Kidney epithelial cell (primary cell): ENCODE results near the gene HIKESHI. TPM values are rescaled to one million over a fixed set of nuclear protein-coding genes. Genes with fewer than 3 reads are reported as not detected.

Experiments used
- DNase-seq: peaks from one replicate; pipeline ENCODE4 v3.0.0-alpha.2; 2010; ENCODE audit warnings: low read depth
- H3K27me3 ChIP-seq: 2 replicates; pipeline ENCODE4 v1.6.0; 2011; ENCODE audit warnings: low read length; ENCODE audit not compliant: control insufficient read depth, insufficient read depth
- H3K36me3 ChIP-seq: 2 replicates; pipeline ENCODE4 v1.5.1; 2011; ENCODE audit warnings: low read length; ENCODE audit not compliant: control insufficient read depth, insufficient read depth
- H3K4me3 ChIP-seq: 2 replicates; pipeline ENCODE4 v1.5.1; 2011; ENCODE audit warnings: low read depth, mild to moderate bottlenecking, control low read depth, low read length
- total RNA-seq: library from RNA; depleted of rRNA; stranded (reverse); fragments of >200 nt; gene quantifications from 2 replicates; pipeline ENCODE4 v1.2.3, GENCODE V29; 2015
- TF ChIP-seq, protein P1 (sequence below): IDR thresholded peaks from 2 replicates; pipeline ENCODE4 v1.5.1; 2011; ENCODE audit warnings: mild to moderate bottlenecking, moderate library complexity, low read length, control low read depth, inconsistent platforms; ENCODE audit not compliant: insufficient read depth, poor library complexity, severe bottlenecking

The HIKESHI gene
- total RNA-seq, 1 donor from 2014 or later: 34.6 TPM

DNA sequence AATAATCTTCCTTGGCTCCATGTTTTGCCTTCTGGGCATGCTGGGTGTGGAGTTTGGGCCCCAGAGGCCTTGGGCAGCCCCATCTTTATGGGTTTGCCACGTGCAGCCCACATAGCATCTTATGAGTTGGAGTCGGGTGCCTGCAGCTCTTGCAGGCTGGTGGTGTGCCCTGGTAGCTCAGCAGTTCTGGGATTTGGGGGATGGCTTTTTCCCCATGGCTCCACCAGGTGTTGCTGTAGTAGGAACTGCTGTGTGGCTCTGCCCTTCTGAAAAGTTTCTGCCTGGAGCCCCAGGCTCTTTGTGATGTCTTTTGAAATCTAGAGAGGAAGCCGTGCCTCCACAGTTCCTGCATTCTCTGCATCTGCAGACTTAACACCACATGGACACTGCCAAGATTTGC is 40.7 kb upstream of the HIKESHI start:
- no peaks in the 10 kb centered on the region for H3K27me3 ChIP-seq
- H3K36me3 ChIP-seq: no peaks in the 10 kb centered on the region
- TF ChIP-seq, protein P1, sequence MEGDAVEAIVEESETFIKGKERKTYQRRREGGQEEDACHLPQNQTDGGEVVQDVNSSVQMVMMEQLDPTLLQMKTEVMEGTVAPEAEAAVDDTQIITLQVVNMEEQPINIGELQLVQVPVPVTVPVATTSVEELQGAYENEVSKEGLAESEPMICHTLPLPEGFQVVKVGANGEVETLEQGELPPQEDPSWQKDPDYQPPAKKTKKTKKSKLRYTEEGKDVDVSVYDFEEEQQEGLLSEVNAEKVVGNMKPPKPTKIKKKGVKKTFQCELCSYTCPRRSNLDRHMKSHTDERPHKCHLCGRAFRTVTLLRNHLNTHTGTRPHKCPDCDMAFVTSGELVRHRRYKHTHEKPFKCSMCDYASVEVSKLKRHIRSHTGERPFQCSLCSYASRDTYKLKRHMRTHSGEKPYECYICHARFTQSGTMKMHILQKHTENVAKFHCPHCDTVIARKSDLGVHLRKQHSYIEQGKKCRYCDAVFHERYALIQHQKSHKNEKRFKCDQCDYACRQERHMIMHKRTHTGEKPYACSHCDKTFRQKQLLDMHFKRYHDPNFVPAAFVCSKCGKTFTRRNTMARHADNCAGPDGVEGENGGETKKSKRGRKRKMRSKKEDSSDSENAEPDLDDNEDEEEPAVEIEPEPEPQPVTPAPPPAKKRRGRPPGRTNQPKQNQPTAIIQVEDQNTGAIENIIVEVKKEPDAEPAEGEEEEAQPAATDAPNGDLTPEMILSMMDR: no peak
- DNase-seq: no peak
- H3K4me3 ChIP-seq: no peak overlapping the region

DNA sequence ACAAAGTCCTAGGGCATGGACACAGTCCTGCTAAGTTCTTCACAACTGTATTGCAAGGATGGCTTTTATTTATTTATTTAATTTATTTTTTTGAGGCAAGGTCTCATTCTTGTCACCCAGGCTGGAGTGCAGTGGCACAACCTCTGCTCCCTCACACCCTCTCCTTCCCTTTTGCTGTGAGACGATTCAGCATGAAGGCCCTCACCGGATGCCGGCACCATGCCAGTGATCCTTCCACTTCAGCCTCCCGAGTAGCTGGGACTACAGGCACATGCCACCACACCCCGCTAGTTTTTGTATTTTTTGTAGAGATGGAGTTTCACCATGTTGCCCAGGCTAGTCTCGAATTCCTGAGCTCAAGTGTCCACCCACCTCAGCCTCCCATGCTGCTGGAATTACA is 39.7 kb upstream of the HIKESHI start:
- Histone ChIP-seq H3K4me3 (no peak overlapping the region), H3K27me3 (no peaks in the 10 kb centered on the region), H3K36me3 (no peaks in the 10 kb centered on the region)
- TF ChIP-seq, protein P1: no peak
- DNase-seq: no peak

DNA sequence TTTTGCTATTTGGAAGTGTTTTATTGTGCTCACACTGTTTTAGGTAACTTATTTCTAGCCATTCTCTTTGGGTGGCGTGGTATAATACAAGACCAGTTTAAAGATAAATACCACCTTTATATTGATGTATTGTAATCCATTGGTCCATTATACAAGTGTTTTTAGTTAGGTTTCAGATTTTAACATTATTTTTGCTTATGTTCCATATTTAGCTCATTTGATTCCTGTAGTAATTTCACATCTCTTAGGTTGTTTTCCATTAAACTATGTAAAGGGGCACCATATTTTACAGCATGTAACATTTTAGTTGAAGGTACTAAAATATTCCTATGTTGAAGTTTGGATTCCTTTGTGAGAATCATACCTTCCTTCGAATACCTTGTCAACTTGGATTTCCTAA is 37.4 kb upstream of the HIKESHI start:
- no peak for DNase-seq
- no peak overlapping the region for H3K4me3 ChIP-seq
- H3K36me3 ChIP-seq: no peaks in the 10 kb centered on the region
- no peaks in the 10 kb centered on the region for H3K27me3 ChIP-seq
- TF ChIP-seq, protein P1: no peak

DNA sequence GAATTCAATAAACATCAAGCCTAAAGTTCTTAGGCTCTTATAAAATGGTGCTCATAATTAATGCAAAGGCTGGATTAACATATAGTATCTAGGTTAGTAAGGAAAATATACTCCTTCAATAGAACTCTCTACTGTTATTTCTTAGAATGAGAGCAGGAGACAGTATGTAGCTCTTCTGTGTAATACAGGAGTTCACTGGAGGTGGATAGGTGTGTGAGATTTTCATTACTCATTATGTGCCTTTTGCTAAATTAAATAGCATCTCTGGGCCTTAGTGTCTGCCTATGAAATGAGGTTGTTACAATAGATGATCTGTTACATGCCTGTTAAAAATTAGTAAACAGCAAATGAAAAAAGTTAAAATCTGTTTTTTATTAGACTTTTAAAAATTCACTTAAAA is 36.8 kb upstream of the HIKESHI start:
- no peak overlapping the region for H3K4me3 ChIP-seq
- no peak for DNase-seq
- H3K36me3 ChIP-seq: no peaks in the 10 kb centered on the region
- TF ChIP-seq, protein P1: no peak
- H3K27me3 ChIP-seq: no peaks in the 10 kb centered on the region

DNA sequence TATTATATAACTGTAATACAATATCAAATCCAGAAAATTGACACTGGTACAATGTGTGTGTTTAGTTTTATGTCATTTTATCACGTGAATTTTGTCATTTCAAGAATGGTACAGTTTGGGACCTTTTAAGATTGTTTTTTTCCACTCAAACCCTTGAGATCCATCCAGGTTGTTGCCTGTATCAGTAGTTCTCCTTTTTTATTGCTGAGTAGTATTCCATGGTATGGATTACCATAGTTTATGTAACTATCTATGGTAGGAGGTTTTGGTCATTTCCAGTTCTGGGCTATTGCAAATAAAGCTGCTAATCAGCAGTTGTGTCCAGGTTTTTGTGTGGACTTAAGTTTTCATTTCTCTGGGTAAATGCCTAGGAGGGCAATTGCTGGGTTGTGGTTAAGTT is 32.4 kb upstream of the HIKESHI start:
- Histone ChIP-seq H3K36me3 (no peaks in the 10 kb centered on the region), H3K27me3 (no peaks in the 10 kb centered on the region), H3K4me3 (no peak overlapping the region)
- TF ChIP-seq, protein P1: no peak
- no peak for DNase-seq

DNA sequence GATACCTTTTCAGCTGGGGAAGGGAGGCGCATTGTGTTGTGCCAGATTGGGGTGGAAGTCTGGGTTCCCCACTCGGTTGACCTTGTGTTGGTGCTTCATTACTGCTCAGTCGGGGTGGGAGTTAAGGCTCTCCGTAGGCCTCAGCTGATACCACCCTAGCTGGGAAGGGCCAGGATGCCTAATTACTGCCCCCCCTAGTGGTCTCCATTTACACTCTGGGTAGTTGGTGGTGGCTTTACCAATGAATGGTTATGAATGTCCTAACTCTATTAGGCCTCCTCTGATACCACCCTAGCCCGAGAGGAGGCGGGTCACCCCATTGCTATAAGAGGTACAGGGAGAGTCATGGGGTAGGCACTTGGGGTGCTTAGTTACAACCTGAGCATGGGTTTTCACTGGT is 27.5 kb upstream of the HIKESHI start:
- DNase-seq: no peak
- no peak overlapping the region for H3K4me3 ChIP-seq
- TF ChIP-seq, protein P1: no peak
- H3K27me3 ChIP-seq: no peaks in the 10 kb centered on the region
- H3K36me3 ChIP-seq: peaks cover 1% of the 10 kb centered on the region
